Common myeloid progenitor, CD34-positive (primary cell): ENCODE measurements around the gene SLC38A10. TPM values are rescaled to one million over a fixed set of nuclear protein-coding genes. Genes with fewer than 3 reads are reported as not detected.

Source experiments
- CTCF ChIA-PET: fragments of 350-600 bp; sonication (Branson Sonifier 250); formaldehyde crosslinking; loops from one replicate; lab custom pipeline; 2021; ENCODE audit warnings: antibody characterized with exemption; lab: Charles Lee
- POLR2A ChIA-PET: fragments of 350-600 bp; sonication (Branson Sonifier 250); formaldehyde crosslinking; loops from one replicate; lab custom pipeline; 2021; ENCODE audit warnings: antibody characterized with exemption; lab: Charles Lee
- DNase-seq, 3 donors: peaks; one replicate each; pipeline versions ENCODE4 v3.0.0 to v3.0.0-alpha.2; 2013
- H3K27ac ChIP-seq, 2 experiments: 1 replicate in 1 of 2; 2 replicates in 1 of 2; pipeline ENCODE4 v1.7.0; 2013; ENCODE audit warnings: inconsistent platforms in 2 of 2, low read length in 2 of 2, mild to moderate bottlenecking in 2 of 2, low read depth in 1 of 2, moderate library complexity in 1 of 2; ENCODE audit not compliant: severe bottlenecking in 2 of 2, insufficient read depth in 1 of 2, poor library complexity in 1 of 2
- H3K27me3 ChIP-seq, 5 experiments: replicated peaks in 2 of 5; 1 replicate in 3 of 5; 2 replicates in 2 of 5; pipeline versions ENCODE4 v1.6.1 to v1.7.0; 2013; ENCODE audit warnings: low read length in 4 of 5, mild to moderate bottlenecking in 2 of 5, moderate library complexity in 2 of 5, inconsistent platforms in 1 of 5; ENCODE audit not compliant: insufficient read depth in 5 of 5, control insufficient read depth in 4 of 5
- H3K36me3 ChIP-seq, 4 experiments: 1 replicate in 2 of 4; 2 replicates in 2 of 4; pipeline versions ENCODE4 v1.6.1 to v1.7.0; 2013; ENCODE audit warnings: low read length in 3 of 4, control low read depth in 1 of 4, mild to moderate bottlenecking in 1 of 4; ENCODE audit not compliant: control insufficient read depth in 4 of 4, insufficient read depth in 4 of 4
- H3K4me1 ChIP-seq, 4 experiments: 1 replicate in 3 of 4; 2 replicates in 1 of 4; pipeline versions ENCODE4 v1.6.1 to v1.7.1; 2013; ENCODE audit warnings: low read length in 3 of 4, mild to moderate bottlenecking in 3 of 4, control low read depth in 1 of 4, inconsistent platforms in 1 of 4, moderate library complexity in 1 of 4; ENCODE audit not compliant: control insufficient read depth in 4 of 4, insufficient read depth in 4 of 4; ENCODE audit errors: control extremely low read depth in 1 of 4
- H3K4me3 ChIP-seq, 7 experiments: 1 replicate in 4 of 7; 2 replicates in 3 of 7; pipeline versions ENCODE4 v1.5.1 to v1.7.0; 2013; ENCODE audit warnings: mild to moderate bottlenecking in 7 of 7, low read length in 6 of 7, moderate library complexity in 6 of 7, inconsistent platforms in 2 of 7, low read depth in 2 of 7, control low read depth in 1 of 7; ENCODE audit not compliant: insufficient read depth in 4 of 7, control insufficient read depth in 1 of 7; ENCODE audit errors: extremely low read depth in 1 of 7
- H3K9me3 ChIP-seq, 5 experiments: 1 replicate in 4 of 5; 2 replicates in 1 of 5; pipeline versions ENCODE4 v1.6.1 to v1.7.1; 2013; ENCODE audit warnings: low read length in 4 of 5, mild to moderate bottlenecking in 2 of 5, inconsistent platforms in 1 of 5, low read depth in 1 of 5, moderate library complexity in 1 of 5; ENCODE audit not compliant: control insufficient read depth in 4 of 5, insufficient read depth in 2 of 5; ENCODE audit errors: control extremely low read depth in 1 of 5
- WGBS: methylation state at CpG from one replicate; pipeline ENCODE4 v1.1.5; 2013; ENCODE audit not compliant: insufficient coverage; 5-methylcytosine and 5-hydroxymethylcytosine counted together
- polyA plus RNA-seq: library from polyadenylated mRNA; unstranded; fragments of 120-200 nt; gene quantifications from one replicate; pipeline ENCODE4 v1.2.1, GENCODE V29; 2013

The SLC38A10 gene
- 38.3 TPM for polyA plus RNA-seq

- H3K27ac ChIP-seq, result peak within 1 kb of the TSS; percentile 75 to 93
- ChIA-PET POLR2A (interaction anchor here (0.6 to 1.2 kb wide), 3 partner anchors 14 to 190 kb away, joined by 3 to 4 read pairs (median 3); no protein-coding TSS in a partner anchor), CTCF (interaction anchor here (0.9 to 2.5 kb wide), 10 partner anchors 9 to 312 kb away, joined by 3 to 11 read pairs (median 4); no protein-coding TSS in a partner anchor)
- peak; percentile 87 to 92 (median 91) for DNase-seq
- peaks cover 0 to 4% (median under 1%) of the 10 kb centered on the region in 4 experiments for H3K36me3 ChIP-seq
- H3K4me1 ChIP-seq, result peaks cover 2 to 38% (median 20%) of the 10 kb centered on the region in 4 experiments
- H3K4me3 ChIP-seq, result peak within 1 kb of the TSS; percentile 68 to 97 (median 92)
- no peaks in the 10 kb centered on the region for H3K9me3 ChIP-seq
- no peaks in the 10 kb centered on the region for H3K27me3 ChIP-seq
- under 1% methylated on average over 58 of the region's 59 CpGs for WGBS
Observed at GRCh38 chr17:81295031-81295675, at the start of gene SLC38A10. TSS of gene SLC38A10 (minus strand) at chr17:81295307. CDS start at chr17:81294921, 386 bp downstream.

- POLR2A ChIA-PET, result interaction anchor here (1.2 kb wide), 1 partner anchor 18 kb away, joined by 3 read pairs; no protein-coding TSS in a partner anchor
Observed at GRCh38 chr17:81342269-81343070, 47.4 kb upstream of the SLC38A10 start.

GRCh38 chr17:81341516-81342268 lies 46.6 kb upstream of the SLC38A10 start:
- H3K4me3 ChIP-seq, result peak overlapping the region in 2 of 7 experiments; percentile 6 to 19
- peak in 1 of 3 donors; percentile 26 for DNase-seq
- no peak overlapping the region for H3K27ac ChIP-seq
- WGBS, result 2% methylated on average over 53 of the region's 83 CpGs
- H3K9me3 ChIP-seq, result no peaks in the 10 kb centered on the region
- ChIA-PET POLR2A (interaction anchor here (0.6 to 1.2 kb wide), 2 partner anchors 17 to 1053 kb away, joined by 3 read pairs; no protein-coding TSS in a partner anchor), CTCF (interaction anchor here (0.9 kb wide), 1 partner anchor 32 kb away, joined by 3 read pairs; no protein-coding TSS in a partner anchor)
- H3K36me3 ChIP-seq, result no peaks in the 10 kb centered on the region
- H3K4me1 ChIP-seq, result peaks cover 0 to 58% (median 50%) of the 10 kb centered on the region in 4 experiments
- H3K27me3 ChIP-seq, result peaks cover 5 to 77% (median 32%) of the 10 kb centered on the region in 5 experiments

More at GRCh38 chr17:81342269-81343070, 47.4 kb upstream of the SLC38A10 start:
- H3K27ac ChIP-seq, result no peak overlapping the region
- H3K9me3 ChIP-seq, result no peaks in the 10 kb centered on the region
- WGBS, result 31% methylated on average over 9 of the region's 55 CpGs
- H3K36me3 ChIP-seq, result no peaks in the 10 kb centered on the region
- peak overlapping the region in 4 of 7 experiments; percentile 13 to 54 (median 28) for H3K4me3 ChIP-seq
- CTCF ChIA-PET, result interaction anchor here (0.9 kb wide), 1 partner anchor 33 kb away, joined by 3 read pairs; no protein-coding TSS in a partner anchor
- DNase-seq, result no peak
- H3K27me3 ChIP-seq, result peaks cover 5 to 85% (median 36%) of the 10 kb centered on the region in 5 experiments
- peaks cover 0 to 61% (median 51%) of the 10 kb centered on the region in 4 experiments for H3K4me1 ChIP-seq

GRCh38 chr17:81340607-81341515 lies 45.8 kb upstream of the SLC38A10 start:
- Histone ChIP-seq H3K9me3 (no peaks in the 10 kb centered on the region), H3K36me3 (no peaks in the 10 kb centered on the region), H3K27ac (no peak overlapping the region), H3K4me1 (peaks cover 0 to 53% (median 45%) of the 10 kb centered on the region in 4 experiments), H3K27me3 (peaks cover 5 to 73% (median 31%) of the 10 kb centered on the region in 5 experiments), H3K4me3 (peak overlapping the region in 2 of 7 experiments; percentile 6 to 19)
- ChIA-PET CTCF (interaction anchor here (0.9 kb wide), 1 partner anchor 31 kb away, joined by 3 read pairs; no protein-coding TSS in a partner anchor), POLR2A (interaction anchor here (0.6 kb wide), 1 partner anchor 1054 kb away, joined by 3 read pairs; no protein-coding TSS in a partner anchor)
- DNase-seq, result no peak
- WGBS, result 18% methylated on average over 51 of the region's 60 CpGs

GRCh38 chr17:81339534-81340296 lies 44.6 kb upstream of the SLC38A10 start:
- Histone ChIP-seq H3K36me3 (no peaks in the 10 kb centered on the region), H3K4me1 (peaks cover 0 to 42% (median 35%) of the 10 kb centered on the region in 4 experiments), H3K4me3 (no peak overlapping the region), H3K27ac (no peak overlapping the region), H3K27me3 (peaks cover 5 to 68% (median 33%) of the 10 kb centered on the region in 5 experiments), H3K9me3 (no peaks in the 10 kb centered on the region)
- WGBS, result 88% methylated on average over 7 of the region's 11 CpGs
- DNase-seq, result no peak
- POLR2A ChIA-PET, result no interaction called here
- CTCF ChIA-PET, result no interaction called here
